Osteocyte (in vitro differentiated cells): ENCODE data around the gene P4HTM. TPM values are rescaled to one million over a fixed set of nuclear protein-coding genes. Genes with fewer than 3 reads are reported as not detected.

Source experiments
- DNase-seq: peaks from one replicate; pipeline ENCODE4 v3.0.0; 2021; ENCODE audit warnings: mixed read lengths; ENCODE audit not compliant: unreplicated experiment; ENCODE audit errors: extremely low spot score
- H3K27ac Mint-ChIP-seq: one replicate; pipeline ENCODE4 v1.8.0; 2021; ENCODE audit warnings: mild to moderate bottlenecking, mixed read lengths; ENCODE audit not compliant: unreplicated experiment
- H3K27me3 Mint-ChIP-seq: one replicate; pipeline ENCODE4 v1.8.0; 2021; ENCODE audit warnings: mixed read lengths; ENCODE audit not compliant: unreplicated experiment
- H3K36me3 Mint-ChIP-seq: one replicate; pipeline ENCODE4 v1.8.0; 2021; ENCODE audit warnings: mixed read lengths; ENCODE audit not compliant: unreplicated experiment
- H3K4me1 Mint-ChIP-seq: one replicate; pipeline ENCODE4 v1.8.0; 2021; ENCODE audit warnings: mixed read lengths; ENCODE audit not compliant: unreplicated experiment
- H3K4me3 Mint-ChIP-seq: one replicate; pipeline ENCODE4 v1.8.0; 2021; ENCODE audit warnings: mild to moderate bottlenecking, moderate library complexity, mixed read lengths; ENCODE audit not compliant: unreplicated experiment
- H3K9me3 Mint-ChIP-seq: one replicate; pipeline ENCODE4 v1.8.0; 2021; ENCODE audit warnings: mixed read lengths; ENCODE audit not compliant: unreplicated experiment
- CTCF ChIP-seq: fragments of 200-600 bp; sonication (generic); IDR thresholded peaks from 2 replicates; pipeline ENCODE4 v1.5.0; 2021; ENCODE audit warnings: antibody characterized with exemption, mild to moderate bottlenecking, moderate library complexity
- total RNA-seq: library from RNA; stranded (reverse); gene quantifications from 2 replicates; pipeline ENCODE4 v1.2.1, GENCODE V29; 2021

Gene P4HTM
- total RNA-seq, 1 donor from 2014 or later, result 35.6 TPM

- no peaks in the 10 kb centered on the region for H3K9me3 Mint-ChIP-seq
- H3K4me3 Mint-ChIP-seq, result peak overlapping the region; percentile 60
- H3K36me3 Mint-ChIP-seq, result peaks cover 3% of the 10 kb centered on the region
- TF ChIP-seq CTCF, result no peak
- H3K27me3 Mint-ChIP-seq, result no peaks in the 10 kb centered on the region
- H3K4me1 Mint-ChIP-seq, result peaks cover 31% of the 10 kb centered on the region
- peak overlapping the region; percentile 72 for H3K27ac Mint-ChIP-seq
- no peak for DNase-seq
Measured at GRCh38 chr3:49009396-49009795, 19.4 kb downstream of the P4HTM start.

DNA sequence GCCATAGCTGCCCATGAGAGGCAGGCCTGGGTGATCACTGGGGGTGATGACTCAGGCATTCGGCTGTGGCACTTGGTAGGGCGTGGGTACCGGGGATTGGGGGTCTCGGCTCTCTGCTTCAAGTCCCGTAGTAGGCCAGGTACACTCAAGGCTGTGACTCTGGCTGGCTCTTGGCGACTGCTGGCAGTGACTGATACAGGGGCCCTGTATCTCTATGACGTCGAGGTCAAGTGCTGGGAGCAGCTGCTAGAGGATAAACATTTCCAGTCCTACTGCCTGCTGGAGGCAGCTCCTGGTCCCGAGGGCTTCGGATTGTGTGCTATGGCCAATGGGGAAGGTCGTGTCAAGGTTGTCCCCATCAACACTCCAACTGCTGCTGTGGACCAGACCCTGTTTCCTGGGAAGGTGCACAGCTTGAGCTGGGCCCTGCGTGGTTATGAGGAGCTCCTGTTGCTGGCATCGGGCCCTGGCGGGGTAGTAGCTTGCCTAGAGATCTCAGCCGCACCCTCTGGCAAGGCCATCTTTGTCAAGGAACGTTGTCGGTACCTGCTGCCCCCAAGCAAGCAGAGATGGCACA, 22.5 kb downstream of the P4HTM start:
- DNase-seq, result no peak
- no peaks in the 10 kb centered on the region for H3K9me3 Mint-ChIP-seq
- peaks cover 18% of the 10 kb centered on the region for H3K36me3 Mint-ChIP-seq
- no peak for TF ChIP-seq CTCF
- H3K4me1 Mint-ChIP-seq, result peaks cover 32% of the 10 kb centered on the region
- no peak overlapping the region for H3K4me3 Mint-ChIP-seq
- no peak overlapping the region for H3K27ac Mint-ChIP-seq
- H3K27me3 Mint-ChIP-seq, result no peaks in the 10 kb centered on the region

DNA sequence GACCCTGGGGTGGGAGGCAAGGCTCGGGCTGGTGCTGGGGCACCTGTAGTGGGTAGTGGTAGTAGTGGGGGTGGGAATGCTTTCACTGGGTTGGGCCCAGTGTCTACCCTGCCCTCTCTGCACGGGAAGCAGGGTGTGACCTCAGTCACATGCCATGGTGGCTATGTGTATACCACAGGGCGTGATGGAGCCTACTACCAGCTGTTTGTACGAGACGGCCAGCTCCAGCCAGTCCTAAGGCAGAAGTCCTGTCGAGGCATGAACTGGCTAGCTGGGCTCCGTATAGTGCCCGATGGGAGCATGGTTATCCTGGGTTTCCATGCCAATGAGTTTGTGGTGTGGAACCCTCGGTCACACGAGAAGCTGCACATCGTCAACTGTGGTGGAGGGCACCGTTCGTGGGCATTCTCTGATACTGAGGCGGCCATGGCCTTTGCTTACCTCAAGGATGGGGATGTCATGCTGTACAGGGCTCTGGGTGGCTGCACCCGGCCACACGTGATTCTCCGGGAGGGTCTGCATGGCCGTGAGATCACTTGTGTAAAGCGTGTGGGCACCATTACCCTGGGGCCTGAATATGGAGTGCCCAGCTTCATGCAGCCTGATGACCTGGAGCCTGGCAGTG, 23.2 kb downstream of the P4HTM start:
- H3K9me3 Mint-ChIP-seq, result no peaks in the 10 kb centered on the region
- H3K36me3 Mint-ChIP-seq, result peaks cover 18% of the 10 kb centered on the region
- DNase-seq, result no peak
- peaks cover 31% of the 10 kb centered on the region for H3K4me1 Mint-ChIP-seq
- H3K27me3 Mint-ChIP-seq, result no peaks in the 10 kb centered on the region
- TF ChIP-seq CTCF, result no peak
- no peak overlapping the region for H3K4me3 Mint-ChIP-seq
- H3K27ac Mint-ChIP-seq, result no peak overlapping the region

DNA sequence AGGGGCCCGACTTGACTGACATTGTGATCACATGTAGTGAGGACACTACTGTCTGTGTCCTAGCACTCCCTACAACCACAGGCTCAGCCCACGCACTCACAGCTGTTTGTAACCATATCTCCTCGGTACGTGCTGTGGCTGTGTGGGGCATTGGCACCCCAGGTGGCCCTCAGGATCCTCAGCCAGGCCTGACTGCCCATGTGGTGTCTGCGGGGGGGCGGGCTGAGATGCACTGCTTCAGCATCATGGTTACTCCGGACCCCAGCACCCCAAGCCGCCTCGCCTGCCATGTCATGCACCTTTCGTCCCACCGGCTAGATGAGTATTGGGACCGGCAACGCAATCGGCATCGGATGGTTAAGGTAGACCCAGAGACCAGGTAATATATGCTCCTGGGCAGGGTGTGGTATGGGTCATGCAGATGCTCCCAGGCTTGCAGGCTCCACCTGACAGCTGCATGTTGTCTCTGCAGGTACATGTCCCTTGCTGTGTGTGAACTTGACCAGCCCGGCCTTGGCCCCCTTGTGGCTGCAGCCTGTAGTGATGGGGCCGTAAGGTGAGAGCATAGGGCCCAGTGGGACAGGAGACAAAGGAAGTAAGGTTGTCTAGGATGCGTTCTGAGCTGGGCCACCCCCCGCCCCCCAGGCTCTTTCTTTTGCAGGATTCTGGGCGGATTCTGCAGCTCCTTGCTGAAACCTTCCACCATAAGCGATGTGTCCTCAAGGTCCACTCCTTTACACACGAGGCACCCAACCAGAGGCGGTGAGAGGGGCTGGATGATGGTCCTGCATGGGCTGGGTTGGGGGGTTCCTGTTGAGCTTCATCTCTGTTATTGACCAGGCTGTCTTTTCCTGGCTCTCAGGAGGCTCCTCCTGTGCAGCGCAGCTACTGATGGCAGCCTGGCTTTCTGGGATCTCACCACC, 24.0 kb downstream of the P4HTM start:
- peak; percentile 53 for TF ChIP-seq CTCF
- Mint-ChIP-seq H3K4me1 (peaks cover 27% of the 10 kb centered on the region), H3K36me3 (peaks cover 18% of the 10 kb centered on the region), H3K27ac (no peak overlapping the region), H3K27me3 (no peaks in the 10 kb centered on the region), H3K9me3 (no peaks in the 10 kb centered on the region), H3K4me3 (no peak overlapping the region)
- DNase-seq, result no peak

- Mint-ChIP-seq H3K27ac (no peak overlapping the region), H3K9me3 (no peaks in the 10 kb centered on the region), H3K27me3 (no peaks in the 10 kb centered on the region), H3K36me3 (peaks cover 18% of the 10 kb centered on the region), H3K4me1 (peaks cover 26% of the 10 kb centered on the region), H3K4me3 (no peak overlapping the region)
- no peak for TF ChIP-seq CTCF
- no peak for DNase-seq
Measured at GRCh38 chr3:49015072-49015471, 25.0 kb downstream of the P4HTM start.
